Right renal pelvis (tissue), 4 donors: ENCODE data around the gene MCM3AP. TPM values are rescaled to one million over a fixed set of nuclear protein-coding genes. Genes with fewer than 3 reads are reported as not detected.
A peak's percentile ranks its signal among the peaks of the same experiment; 100 is the strongest.

Experiments
- DNase-seq, 4 donors: peaks; one replicate each; pipeline ENCODE4 v3.0.0-alpha.2; 2013; ENCODE audit warnings: low read depth in 4 of 4, low spot score in 3 of 4, missing footprints in 1 of 4
- polyA plus RNA-seq, 4 donors: library from polyadenylated mRNA; unstranded; fragments of 120-200 nt; gene quantifications; one replicate each; pipeline ENCODE4 v1.2.1, GENCODE V29; 2013; ENCODE audit not compliant: insufficient read length in 4 of 4

MCM3AP gene
- 10 to 100 TPM; 67.1 to 78.4 (median 70.8) TPM for polyA plus RNA-seq

DNA sequence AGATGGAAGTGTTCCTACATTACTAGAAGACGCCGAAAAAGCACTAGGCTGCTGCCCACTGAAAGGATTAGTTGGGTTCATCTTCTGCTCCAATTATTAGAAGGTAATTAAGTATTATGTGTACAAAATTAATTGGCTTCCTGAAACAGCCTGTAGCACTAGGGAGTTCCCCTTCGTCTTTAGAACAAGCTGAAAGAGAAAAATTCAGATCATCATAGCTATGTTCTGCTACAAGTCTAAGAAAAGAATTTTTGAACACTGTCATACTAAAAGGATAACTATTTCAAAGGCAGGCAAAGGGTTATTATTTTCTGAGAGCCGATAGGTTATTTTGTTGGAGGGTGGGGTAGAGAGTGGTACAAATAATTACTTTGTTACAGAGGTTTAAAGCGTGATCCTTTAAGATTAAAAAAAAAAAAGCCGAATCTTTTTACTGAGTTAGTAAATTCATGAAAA, at the start of gene MCM3AP:
Gene MCM3AP (minus strand): TSS at position 406 of the 456 bp plus-strand sequence. CDS start 325 bp downstream, at position 81.
- no peak for DNase-seq

DNA sequence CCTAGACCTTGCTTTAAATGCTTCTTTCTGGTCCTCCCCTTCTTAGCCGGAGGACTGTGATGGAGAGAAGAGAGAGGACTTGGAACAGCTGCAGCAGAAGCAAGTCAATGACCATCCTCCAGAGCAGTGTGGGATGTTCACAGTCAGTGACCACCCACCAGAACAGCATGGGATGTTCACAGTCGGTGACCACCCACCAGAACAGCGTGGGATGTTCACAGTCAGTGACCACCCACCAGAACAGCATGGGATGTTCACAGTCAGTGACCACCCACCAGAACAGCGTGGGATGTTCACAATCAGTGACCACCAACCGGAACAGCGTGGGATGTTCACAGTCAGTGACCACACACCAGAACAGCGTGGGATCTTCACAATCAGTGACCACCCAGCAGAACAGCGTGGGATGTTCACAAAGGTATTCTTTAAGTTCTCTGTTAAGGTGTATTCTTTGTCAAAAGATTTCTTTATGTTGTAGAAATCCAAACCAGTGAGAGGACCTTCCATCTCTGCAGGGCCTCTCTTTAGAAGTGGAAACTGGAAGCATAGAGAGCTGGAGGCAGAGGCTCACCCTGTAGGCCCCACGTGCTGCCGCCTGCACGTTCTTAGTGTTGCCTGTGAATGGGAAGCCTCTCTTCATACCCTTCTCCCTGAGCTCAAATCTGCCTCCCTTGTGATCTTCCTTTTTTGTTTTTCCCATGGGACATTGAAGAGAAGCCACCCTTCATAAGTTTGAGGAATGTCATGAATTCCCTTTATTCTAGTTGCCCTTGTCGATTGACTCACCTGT, 49.1 kb upstream of the MCM3AP start:
- DNase-seq: no peak

DNA sequence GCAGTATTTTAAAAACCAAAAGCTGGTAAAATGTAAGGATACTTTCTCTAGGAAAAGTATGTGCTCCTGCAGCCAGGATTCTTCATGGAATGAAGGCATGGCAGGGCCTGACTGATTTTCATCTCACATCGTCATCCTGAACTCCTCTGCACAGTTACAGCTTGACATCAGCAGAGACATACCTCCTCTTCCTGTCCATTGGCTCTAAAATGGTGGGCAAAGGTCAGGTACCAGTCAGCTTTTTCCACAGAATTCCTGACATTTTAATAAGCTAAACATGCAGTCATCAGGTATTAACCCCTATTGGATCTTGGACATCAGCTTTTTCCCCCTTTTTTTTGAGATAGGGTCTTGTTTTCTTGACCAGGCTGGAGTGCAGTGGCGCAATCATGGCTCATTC, 44.4 kb upstream of the MCM3AP start:
- DNase-seq: no peak

DNA sequence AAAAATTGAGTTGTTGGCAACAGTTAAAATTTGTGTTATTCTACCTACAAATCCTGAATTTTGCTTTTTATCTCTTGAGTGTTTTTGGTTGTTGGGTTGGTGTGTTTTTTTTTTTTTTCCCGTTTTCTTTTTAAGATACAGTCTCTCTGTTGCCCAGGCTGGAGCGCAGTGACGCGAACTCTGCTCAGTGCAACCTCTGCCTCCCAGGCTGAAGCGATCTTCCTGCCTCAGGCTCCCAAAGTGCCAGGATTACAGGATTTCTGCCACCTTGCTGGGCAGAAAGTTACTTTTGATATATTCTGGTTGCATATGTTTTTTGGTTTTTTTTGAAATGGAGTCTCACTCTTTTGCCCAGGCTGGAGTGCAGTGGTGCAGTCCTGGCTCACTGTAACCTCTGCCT, 42.7 kb upstream of the MCM3AP start:
- no peak for DNase-seq

DNA sequence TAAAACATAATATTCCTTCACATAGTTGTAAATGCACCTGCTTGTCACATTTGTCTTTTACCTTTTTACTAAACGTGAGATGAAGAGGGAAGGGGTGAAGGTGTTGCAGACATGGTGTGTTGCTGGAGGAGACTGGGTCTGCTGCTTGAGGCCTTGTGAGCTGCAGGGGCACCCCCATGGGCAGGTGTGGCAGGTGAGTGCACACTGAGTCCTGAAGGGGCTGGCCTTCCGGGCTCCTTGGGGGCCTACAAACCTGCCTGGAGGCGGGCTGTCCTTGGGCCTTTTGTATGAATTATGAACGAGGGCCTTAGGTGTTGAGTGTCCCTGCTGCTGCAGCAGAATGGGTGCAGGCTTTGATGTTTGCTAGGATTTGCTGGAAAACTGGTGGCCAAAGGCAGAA, 42.3 kb upstream of the MCM3AP start:
- DNase-seq: no peak

DNA sequence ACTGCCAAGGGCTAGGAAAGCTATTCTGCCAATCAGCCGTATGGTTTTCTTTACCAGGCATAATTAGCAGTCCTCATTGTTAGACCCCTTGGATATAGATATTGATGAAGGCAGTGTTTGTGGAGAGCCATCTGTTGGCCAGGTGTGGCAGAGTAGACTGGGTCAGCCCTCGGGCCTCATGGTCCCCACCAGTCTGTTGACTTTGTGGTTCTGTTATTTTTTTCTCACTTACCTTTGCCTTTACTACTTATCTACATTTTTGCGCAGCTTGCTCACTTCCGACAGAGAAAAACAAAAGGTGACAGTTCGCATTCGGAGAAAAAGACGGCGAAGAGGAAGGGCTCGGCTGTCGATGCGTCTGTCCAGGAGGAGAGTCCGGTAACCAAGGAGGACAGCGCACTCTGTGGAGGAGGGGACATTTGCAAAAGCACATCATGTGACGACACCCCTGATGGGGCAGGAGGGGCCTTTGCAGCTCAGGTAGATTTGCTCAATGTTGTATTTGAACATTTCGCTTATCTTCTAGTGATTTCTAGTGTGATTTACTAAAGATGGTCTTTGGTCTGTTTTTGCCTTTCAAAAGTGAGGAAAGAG, 40.8 kb upstream of the MCM3AP start:
- no peak for DNase-seq

DNA sequence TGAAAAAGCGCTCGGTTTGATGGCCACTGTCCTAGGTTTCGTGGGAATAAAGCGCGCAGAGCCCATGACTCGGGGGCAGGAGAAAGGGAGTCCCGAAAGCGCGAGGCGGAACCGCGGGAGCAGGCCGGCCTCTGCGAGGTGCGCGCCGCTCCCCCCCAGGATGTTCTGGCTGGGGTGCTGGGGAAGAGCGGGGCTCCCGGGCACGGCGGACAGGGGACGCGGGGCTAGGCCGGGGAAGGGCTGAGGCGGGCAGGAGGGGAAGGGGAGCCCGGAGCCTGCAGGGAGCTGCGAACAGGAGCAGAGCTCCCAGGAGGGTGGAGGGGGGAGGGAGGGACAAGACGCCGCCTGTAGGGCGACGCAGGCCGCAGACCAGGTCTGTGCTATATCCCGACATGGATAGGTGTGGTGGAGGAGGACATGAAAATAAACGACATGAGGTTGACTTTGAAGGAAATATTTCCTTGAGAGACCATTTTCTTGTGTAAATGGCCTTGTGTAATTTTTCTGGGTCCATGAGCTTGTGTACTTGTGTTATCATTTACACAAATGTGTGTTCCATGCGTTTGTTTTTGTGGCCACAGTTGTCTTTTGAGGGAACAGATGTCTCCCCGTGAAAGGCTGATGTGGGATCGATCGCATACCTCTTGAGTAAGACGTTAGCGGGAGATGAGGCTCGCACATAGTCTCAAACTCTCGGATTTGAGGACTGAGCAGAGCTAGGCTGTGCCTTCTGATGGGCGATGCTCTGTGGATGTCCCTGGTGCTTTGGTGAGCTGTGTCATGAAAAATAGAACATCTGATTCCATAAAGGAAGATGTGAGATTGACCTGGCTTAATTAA, 39.9 kb upstream of the MCM3AP start:
- no peak for DNase-seq

DNA sequence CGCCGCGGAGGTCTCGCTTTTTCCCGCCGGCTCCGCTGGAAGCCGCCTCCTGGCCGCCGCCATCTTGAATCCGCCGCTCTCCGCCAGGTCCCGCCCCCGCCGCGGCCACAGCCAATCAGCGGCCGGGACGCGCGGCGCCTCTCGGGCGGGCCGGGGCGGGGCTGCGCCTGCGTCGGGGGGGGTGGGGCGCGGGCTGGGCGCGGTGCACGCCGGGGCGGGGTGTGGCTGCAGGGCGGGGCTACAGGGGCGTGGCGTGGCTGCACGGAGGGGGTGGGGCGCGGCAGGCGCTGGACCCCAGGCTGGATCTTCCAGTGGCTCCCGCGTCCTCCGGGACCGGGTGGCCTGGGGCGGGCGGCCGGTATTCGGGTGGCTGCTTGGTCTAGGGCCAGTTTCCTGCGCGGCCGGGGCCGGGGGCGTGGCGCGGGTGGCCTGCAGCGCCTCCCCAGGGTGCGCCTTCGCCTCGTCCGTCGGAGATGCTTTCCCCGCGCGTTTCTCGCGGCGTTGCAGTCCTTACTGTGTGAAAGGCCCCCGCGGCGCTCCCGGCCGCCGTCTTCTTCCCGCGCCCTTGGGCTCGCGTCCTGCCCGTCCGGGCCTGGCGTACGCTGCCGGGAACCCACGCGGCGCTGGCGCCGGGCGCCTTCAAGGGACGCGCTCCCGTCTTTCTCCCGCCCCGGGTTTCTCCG, 39.1 kb upstream of the MCM3AP start:
- peak; percentile 58 to 73 (median 65) for DNase-seq

DNA sequence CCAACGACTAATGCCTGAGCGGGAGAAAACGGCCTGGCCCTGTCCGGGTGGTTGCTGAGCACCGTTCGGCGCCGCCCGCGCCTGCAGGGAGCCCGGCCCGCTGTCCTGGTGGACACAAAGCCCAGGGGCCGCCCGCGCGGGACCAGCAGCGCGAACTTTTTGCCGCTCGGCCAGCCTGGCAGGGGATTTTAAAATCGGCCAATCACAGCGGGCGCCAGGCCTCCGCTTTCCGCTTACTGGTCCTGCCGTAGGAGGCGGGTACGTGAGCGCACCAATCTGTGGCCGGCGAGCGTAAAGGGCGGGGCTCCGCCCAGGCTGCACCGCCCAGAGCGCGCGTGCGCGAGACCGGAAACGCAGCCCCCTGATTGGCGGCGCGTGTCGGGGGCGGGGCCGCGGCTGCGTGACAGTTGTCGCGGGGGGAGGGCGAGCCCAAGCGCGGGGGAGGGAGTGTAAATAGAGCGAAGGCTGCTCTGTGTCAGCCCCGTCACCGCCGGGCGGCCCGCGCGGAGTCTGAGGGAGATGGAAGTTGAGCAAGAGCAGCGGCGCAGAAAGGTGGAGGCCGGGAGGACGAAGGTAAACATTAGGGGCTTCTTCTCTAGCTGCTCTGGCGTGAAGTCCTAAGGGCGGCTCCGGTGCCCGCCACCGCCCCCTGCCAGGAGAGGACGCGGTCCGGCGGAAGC, 38.4 kb upstream of the MCM3AP start, which contains the start of the genes C21orf58 and PCNT:
Gene C21orf58 (minus strand): TSS at position 161 of the 680 bp plus-strand sequence. CDS start 1,132 bp downstream, outside the sequence.
Gene PCNT (plus strand): TSS at position 447 of the 680 bp plus-strand sequence. CDS start 73 bp downstream, at position 520.
- peak; percentile 91 to 93 (median 92) for DNase-seq

DNA sequence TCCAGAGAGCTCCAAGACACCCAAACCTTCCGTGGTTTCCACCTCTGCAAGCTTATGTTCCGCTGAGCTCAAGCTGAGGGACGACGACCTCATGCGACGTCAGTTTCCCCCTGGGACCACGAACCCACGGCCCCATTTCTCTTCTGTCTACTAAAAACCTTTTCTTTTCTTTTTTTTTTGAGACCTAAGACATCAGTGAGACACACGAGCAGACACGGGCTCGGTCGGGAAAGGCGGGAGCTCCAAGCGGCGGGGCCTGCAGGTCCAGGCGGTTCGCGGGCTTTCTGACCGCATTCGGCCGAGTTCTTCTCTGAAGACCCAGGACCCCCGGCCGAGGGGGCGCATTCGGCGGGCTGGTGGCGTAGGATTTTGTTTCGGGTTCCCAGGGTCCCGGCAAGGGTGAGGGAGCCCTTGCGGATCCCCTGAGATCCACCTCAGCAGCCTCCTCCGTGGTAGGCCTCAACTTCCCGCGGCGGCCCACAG, 37.9 kb upstream of the MCM3AP start:
- no peak for DNase-seq

DNA sequence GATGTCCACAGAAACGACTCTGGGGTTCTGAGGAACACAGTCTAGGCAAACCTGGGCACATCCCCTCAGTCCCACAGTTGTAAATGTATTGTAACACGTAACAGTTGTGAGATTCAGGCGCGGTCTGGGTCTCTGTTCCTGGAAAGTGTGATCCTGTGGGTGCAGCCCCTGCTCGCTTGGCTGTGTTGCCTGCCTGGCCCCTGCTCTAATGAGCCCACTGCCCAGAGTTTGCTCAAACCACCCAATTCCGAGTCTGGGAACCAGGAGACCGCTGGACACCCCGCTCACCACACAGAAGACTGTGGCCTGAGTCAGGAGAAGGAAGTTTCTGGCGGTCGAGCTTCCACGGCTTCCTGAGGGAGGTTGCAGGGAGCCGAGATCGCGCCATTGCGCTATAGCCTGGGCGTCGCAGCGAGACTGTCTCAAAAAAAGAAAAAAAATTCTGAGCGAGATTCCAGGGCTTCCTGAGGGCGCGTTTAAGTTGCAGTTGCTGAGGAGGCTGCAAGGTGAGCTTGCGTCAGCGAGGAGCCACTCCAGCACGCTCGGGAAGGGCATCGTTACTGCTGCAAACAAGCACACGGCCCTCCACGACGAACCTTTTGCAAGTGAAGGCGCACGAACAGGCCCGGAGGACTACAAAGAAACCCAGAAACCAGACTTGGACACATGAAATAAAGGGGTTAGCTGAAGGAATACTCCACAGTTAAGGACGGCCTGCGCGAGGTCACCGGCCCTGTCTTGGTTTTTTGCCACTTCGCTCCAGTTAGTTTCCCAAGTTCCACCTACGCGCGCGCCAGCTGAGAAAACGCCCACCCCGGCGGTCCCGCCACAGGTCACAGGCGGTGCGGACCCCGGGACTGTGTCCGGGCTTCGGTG, 37.2 kb upstream of the MCM3AP start:
- no peak for DNase-seq

DNA sequence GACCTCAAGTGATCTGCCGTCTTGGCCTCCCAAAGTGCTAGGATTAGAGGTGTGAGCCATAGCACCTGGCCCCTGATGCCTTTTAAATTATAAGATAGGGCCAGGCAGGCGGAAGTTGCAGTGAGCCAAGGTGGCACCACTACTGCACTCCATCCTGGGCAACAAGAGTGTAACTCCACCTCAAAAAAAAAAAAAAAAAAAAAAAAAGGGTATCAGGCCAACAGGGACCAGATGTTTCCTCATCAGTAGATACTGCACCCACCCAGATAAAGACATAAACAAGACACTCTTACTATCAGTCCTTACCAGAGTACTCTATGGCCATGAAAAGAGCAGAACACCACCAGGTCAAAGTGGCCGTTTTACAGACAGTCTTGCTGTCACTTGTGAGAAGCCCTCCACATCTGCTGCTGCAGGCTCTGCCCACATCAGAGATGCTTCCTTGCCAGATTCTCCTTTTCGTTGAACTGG, 35.0 kb upstream of the MCM3AP start:
- DNase-seq: no peak

DNA sequence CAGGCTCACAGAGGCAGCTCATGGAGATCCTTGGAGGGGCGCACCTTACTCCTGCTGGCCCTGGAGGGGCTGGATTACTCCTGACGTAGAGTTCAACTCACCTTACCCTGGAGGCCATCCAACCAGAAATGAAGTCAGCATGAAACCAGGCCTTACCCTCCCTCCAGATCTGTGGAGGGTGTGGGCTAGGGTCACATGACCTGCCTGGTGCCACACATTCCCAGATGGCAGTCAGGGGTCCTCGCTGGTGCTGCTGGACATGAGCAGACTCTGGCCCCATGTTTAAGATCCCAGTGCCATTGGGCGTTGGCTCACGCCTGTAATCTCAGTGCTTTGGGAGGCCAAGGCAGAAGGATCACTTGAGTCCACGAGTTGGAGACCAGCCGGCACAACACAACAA, 33.8 kb upstream of the MCM3AP start:
- no peak for DNase-seq

DNA sequence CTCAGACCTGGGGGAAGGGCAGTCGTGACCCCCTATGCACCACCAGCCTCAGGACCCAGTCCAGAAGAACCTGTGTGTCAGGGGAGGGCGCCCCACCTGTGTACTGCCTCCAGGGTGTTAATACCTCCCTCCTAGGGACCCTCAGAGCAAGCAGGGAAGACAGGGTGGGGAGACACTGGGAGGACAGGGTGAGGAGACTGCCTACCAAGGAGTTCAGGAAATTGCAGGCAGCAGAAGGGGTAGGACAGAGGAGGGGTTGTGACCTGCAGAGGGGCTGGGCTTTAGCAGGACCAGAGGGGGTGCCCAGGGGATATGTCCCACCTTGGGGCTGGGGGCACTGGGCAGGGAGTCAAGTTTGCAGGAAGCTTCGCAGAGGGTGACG, 33.0 kb upstream of the MCM3AP start:
- no peak for DNase-seq

DNA sequence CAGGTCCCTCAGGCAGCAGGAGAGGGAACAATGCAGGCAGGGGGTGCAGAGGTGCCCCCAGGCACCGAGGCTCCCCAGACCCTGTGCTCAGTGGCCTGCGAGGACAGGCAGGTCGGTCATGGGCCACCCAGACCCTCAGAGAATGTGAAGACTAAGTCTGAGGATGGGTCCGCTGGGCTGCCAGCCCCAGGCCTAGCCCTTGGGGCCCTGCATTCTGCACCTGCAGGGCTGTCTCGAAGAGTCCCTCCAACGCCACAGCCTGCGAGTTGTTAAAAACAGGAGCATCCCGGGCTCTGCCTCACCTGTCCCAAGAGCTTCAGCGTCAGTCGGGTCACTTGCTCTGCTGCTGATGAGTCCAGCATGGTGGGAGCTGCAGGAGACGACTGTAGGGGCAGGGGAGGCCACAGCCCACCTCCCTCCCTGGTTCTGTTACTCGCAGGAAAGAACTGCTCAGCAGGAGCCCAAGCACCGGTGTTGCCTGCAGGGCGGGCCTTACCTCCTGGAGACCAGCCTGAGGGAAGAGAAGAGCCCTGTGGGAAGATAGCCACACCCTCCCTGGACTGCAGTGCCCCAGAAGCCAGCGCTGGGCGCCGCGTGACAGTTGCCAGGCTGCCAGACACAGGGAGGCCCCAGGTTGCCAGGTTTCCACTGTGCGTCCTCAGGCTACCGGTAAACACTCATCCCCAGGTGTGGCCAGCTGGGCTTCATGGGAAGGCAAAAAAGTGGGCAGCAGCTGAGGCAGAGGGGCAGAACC, 32.5 kb upstream of the MCM3AP start:
- DNase-seq: no peak

DNA sequence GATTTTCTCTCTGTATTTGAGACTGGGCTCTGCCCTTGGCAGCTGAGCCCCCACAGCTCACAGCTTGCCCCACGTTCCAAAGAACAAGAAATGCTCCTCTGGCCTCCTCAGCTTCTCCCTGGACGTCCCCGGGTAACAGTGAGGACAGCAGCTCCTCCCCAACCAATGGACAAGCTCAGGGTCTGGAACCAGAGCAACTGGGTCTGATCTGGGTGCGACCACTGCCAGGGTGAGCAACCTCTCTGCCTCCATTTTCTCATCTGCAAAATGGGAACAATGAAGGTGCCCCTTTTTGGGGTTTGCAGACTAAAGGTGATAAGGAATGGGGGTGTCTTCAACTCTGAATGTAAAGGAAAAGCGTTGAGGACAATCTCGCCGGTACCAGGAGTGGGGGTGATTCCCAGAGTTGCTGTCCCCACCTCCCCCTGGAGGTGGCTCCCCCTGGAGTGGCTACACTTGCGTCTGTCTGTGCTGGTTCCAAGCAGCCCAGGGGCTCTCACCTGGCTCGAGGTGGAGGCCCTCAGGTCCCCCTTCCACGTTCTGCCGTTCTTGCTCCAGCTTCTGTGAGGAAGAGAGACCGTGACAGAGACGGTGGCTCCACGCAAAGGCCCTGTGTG, 31.4 kb upstream of the MCM3AP start:
- no peak for DNase-seq

DNA sequence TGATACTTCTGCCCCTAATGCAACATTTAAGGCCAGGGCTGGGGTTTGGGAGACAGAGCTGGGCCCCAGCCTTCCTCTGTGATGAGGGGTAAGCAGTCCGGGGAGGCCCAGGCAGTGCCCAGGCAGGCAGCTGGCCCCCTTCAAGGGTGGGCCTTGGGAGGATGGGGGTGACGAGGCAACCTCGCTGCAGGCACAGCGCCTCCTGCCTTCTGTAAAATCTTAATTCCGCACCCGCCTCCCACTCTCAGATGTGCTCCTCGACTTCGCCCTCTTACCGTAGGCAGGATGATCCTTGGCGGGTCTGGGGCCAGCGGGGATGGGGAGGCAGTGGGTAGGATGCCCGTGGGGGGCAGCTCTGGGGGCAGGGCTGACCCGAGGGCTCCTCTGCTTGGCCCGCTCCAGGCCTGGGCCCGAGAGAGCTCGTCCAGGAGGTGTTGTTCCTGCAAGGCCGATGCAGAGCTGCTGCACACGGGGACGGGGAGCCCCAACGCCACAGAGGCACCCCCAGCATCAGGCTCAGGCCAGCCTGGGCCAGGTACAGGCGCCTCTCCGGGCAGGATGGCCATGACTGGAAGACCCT, 29.1 kb upstream of the MCM3AP start:
- DNase-seq: no peak
